GM12878 (cell line): ENCODE data around the gene SPTBN1. TPM values are rescaled to one million over a fixed set of nuclear protein-coding genes. Genes with fewer than 3 reads are reported as not detected.

Experiments
- ATAC-seq: fragments of 200-7000 bp; cut with Tn5 transposase; 3 replicates; pipeline ENCODE4 v1.9.1; 2020; ENCODE audit warnings: mild to moderate bottlenecking, moderate library complexity
- BruUV-seq: library from RNA; stranded (reverse); fragments of 400-500 nt; replicated peaks from 2 replicates; lab custom pipeline; 2021; lab: Mats Ljungman, UMichigan
- CTCF ChIA-PET: fragments of 300-600 bp; sonication (Branson Sonifier 250); formaldehyde crosslinking; extraction: SDS; loops from one replicate; lab custom pipeline; 2021; ENCODE audit warnings: inconsistent platforms; lab: Yijun Ruan, JAX
- POLR2A ChIA-PET: fragments of 350-600 bp; formaldehyde crosslinking; extraction: SDS; loops from one replicate; lab custom pipeline; 2021; ENCODE audit warnings: inconsistent platforms; lab: Charles Lee
- RAD21 ChIA-PET: fragments of 300-600 bp; sonication (Branson Sonifier 250); formaldehyde crosslinking; loops from one replicate; lab custom pipeline; 2023; ENCODE audit warnings: antibody characterized with exemption; ENCODE audit not compliant: unreplicated experiment; lab: Charles Lee
- SMC1A ChIA-PET: fragments of 300-600 bp; sonication (Branson Sonifier 250); formaldehyde crosslinking; loops from one replicate; lab custom pipeline; 2023; ENCODE audit not compliant: unreplicated experiment, uncharacterized antibody; lab: Charles Lee
- DNase-seq: peaks from one replicate; pipeline ENCODE4 v3.0.0-alpha.2; 2011; ENCODE audit warnings: low read depth, low spot score
- FAIRE-seq: peaks from 3 replicates; lab custom pipeline; 2011; peaks lifted over from hg19 to GRCh38; lab: Jason Lieb, UNC
- H2AFZ ChIP-seq: 2 replicates; pipeline ENCODE4 v1.6.0; 2011; ENCODE audit warnings: low read depth, low read length, control low read depth; ENCODE audit not compliant: control insufficient read depth
- H3K27ac ChIP-seq: 2 replicates; pipeline ENCODE4 v1.5.1; 2011; ENCODE audit warnings: control low read depth; ENCODE audit not compliant: control insufficient read depth, insufficient read depth
- H3K27me3 ChIP-seq, 2 experiments: replicated peaks in 1 of 2; 2 replicates each; pipeline versions ENCODE4 v1.6.0 to v1.6.1; 2011; ENCODE audit warnings: low read length in 1 of 2; ENCODE audit not compliant: control insufficient read depth in 2 of 2, insufficient read depth in 2 of 2
- H3K36me3 ChIP-seq, 2 experiments: 2 replicates each; pipeline ENCODE4 v1.5.1; 2011; ENCODE audit warnings: low read length in 1 of 2; ENCODE audit not compliant: control insufficient read depth in 2 of 2, insufficient read depth in 2 of 2
- H3K4me1 ChIP-seq: 2 replicates; pipeline ENCODE4 v1.6.1; 2011; ENCODE audit warnings: mild to moderate bottlenecking, low read length, moderate library complexity, mixed read lengths; ENCODE audit not compliant: control insufficient read depth, insufficient read depth
- H3K4me2 ChIP-seq: 2 replicates; pipeline ENCODE4 v1.6.0; 2011; ENCODE audit warnings: control low read depth; ENCODE audit not compliant: control insufficient read depth, insufficient read depth
- H3K4me3 ChIP-seq: fragments of 200-600 bp; sonication (generic); 2 replicates; pipeline ENCODE4 v1.5.1; 2016
- H3K79me2 ChIP-seq: 2 replicates; pipeline ENCODE4 v1.6.0; 2011; ENCODE audit warnings: low read length; ENCODE audit not compliant: control insufficient read depth, insufficient read depth
- H3K9ac ChIP-seq: 2 replicates; pipeline ENCODE4 v1.8.0; 2011; ENCODE audit warnings: low read length, control low read depth, mixed read lengths; ENCODE audit not compliant: control insufficient read depth, insufficient read depth
- H3K9me3 ChIP-seq: replicated peaks from 3 replicates; pipeline ENCODE4 v1.5.1; 2011; ENCODE audit warnings: mild to moderate bottlenecking, low read length; ENCODE audit not compliant: control insufficient read depth, insufficient read depth
- H4K20me1 ChIP-seq: 2 replicates; pipeline ENCODE4 v1.6.0; 2011; ENCODE audit not compliant: control insufficient read depth, insufficient read depth
- BCLAF1 ChIP-seq: fragments of 450-650 bp; IDR thresholded peaks from 2 replicates; pipeline ENCODE4 v1.6.1; 2017; ENCODE audit warnings: antibody characterized with exemption, mild to moderate bottlenecking, moderate library complexity
- SMARCA5 ChIP-seq: fragments of 450-650 bp; IDR thresholded peaks from 2 replicates; pipeline ENCODE4 v1.6.1; 2017; ENCODE audit warnings: mild to moderate bottlenecking
- SREBF2 ChIP-seq: IDR thresholded peaks from 2 replicates; pipeline ENCODE4 v1.6.1; 2012; ENCODE audit warnings: mild to moderate bottlenecking, low read length
- USF1 ChIP-seq: IDR thresholded peaks from 2 replicates; pipeline ENCODE4 v1.6.1; 2011; ENCODE audit warnings: borderline replicate concordance, low read depth, mild to moderate bottlenecking, moderate library complexity, mixed read lengths, low read length; ENCODE audit not compliant: insufficient read depth; ENCODE audit errors: extremely low read length
- USF2 ChIP-seq: IDR thresholded peaks from 2 replicates; pipeline ENCODE4 v1.6.1; 2011; ENCODE audit warnings: low read depth, low read length, improper control_type of control experiment, borderline replicate concordance
- YY1 ChIP-seq: IDR thresholded peaks from 2 replicates; pipeline ENCODE4 v1.6.1; 2011; ENCODE audit warnings: low read depth, mild to moderate bottlenecking, low read length
- WGBS: methylation state at CpG from one replicate; pipeline ENCODE4 v1.1.6; 2016; ENCODE audit warnings: low lambda C conversion rate; ENCODE audit not compliant: insufficient replicate concordance, insufficient coverage; ENCODE audit errors: missing lambda C conversion rate; 5-methylcytosine and 5-hydroxymethylcytosine counted together
- in situ Hi-C: fragments of 300-500 bp; cut with MboI; formaldehyde crosslinking; loops from 9 replicates; pipeline ENCODE4 v1.14.3; 2018; ENCODE audit warnings: mixed read lengths
- intact Hi-C: fragments of 100-400 bp; cut with micrococcal nuclease; formaldehyde crosslinking; loops from one replicate; pipeline ENCODE4 v1.14.2; 2022; ENCODE audit not compliant: unreplicated experiment
- polyA plus RNA-seq, 11 experiments: library from polyadenylated mRNA; depleted of rRNA in 4 of 11; unstranded in 6 of 11; stranded (reverse) in 5 of 11; fragments of >200 nt; fragmentation: Nextera tagmentation in 4 of 11; fragmentation: Illumina TruSeq in 1 of 11; extraction: Ambion mirVana in 4 of 11; extraction: Trizol in 1 of 11; gene quantifications; 1 replicate in 1 of 11; 2 replicates in 10 of 11; pipeline versions ENCODE4 v1.2.1 to v1.2.3, GENCODE V29; 2011 to 2016; ENCODE audit warnings: inconsistent platforms in 2 of 11, missing spikeins in 2 of 11, low read depth in 1 of 11
- total RNA-seq, 4 experiments: library from RNA; depleted of rRNA in 3 of 4; stranded (reverse); fragments of >200 nt in 3 of 4; fragmentation: Illumina TruSeq in 1 of 4; extraction: Trizol in 1 of 4; gene quantifications; 2 replicates each; pipeline versions ENCODE4 v1.2.1 to v1.2.3, GENCODE V29; 2013 to 2021

The SPTBN1 gene
- total and polyA plus RNA-seq, 10 of the 15 experiments (the other 5 are each of a cell fraction or from before 2014, with no cell fraction given): 20.6 to 154 (median 76.7) TPM

- H3K36me3 ChIP-seq: no peaks in the 10 kb centered on the region
- DNase-seq (no peak), ATAC-seq (no peak), FAIRE-seq (no peak)
- WGBS: 0% methylated on average over 13 of the region's 30 CpGs
- H3K79me2 ChIP-seq: no peaks in the 10 kb centered on the region
- no peaks in the 10 kb centered on the region for H3K9me3 ChIP-seq
- SMC1A ChIA-PET: no interaction called here
- intact Hi-C loops (no loop called here), in situ Hi-C loops (no loop called here)
- CTCF ChIA-PET: no interaction called here
- RAD21 ChIA-PET: no interaction called here
- H3K4me3 ChIP-seq: peak overlapping the region; percentile 55; the same call in 1 of the 2 replicates
- H3K4me1 ChIP-seq: no peaks in the 10 kb centered on the region; the same call in 1 of the 2 replicates
- H3K4me2 ChIP-seq: peak overlapping the region; percentile 67; the same call in 1 of the 2 replicates
- H3K27ac ChIP-seq: no peak overlapping the region
- peaks cover 11 to 12% of the 10 kb centered on the region in 2 experiments; a peak in 3 of 4 replicates for H3K27me3 ChIP-seq
- TF ChIP-seq USF2 (no peak), BCLAF1 (no peak), SREBF2 (no peak), SMARCA5 (no peak), YY1 (no peak), USF1 (no peak)
- BruUV-seq: no TSS peak
- no peaks in the 10 kb centered on the region for H4K20me1 ChIP-seq
- H3K9ac ChIP-seq: no peak overlapping the region
- POLR2A ChIA-PET: no interaction called here
- no peak overlapping the region for H2AFZ ChIP-seq
Measured at GRCh38 chr2:54456362-54456611, 160 bp downstream of the SPTBN1 start.
